SKM-1 (cell line): ENCODE results near the gene LAMC3.

ENCODE experiments used
- DNase-seq: peaks from one replicate; lab custom pipeline; 2025; ENCODE audit not compliant: unreplicated experiment; lab: John Stamatoyannopoulos, UW

The LAMC3 gene

DNA sequence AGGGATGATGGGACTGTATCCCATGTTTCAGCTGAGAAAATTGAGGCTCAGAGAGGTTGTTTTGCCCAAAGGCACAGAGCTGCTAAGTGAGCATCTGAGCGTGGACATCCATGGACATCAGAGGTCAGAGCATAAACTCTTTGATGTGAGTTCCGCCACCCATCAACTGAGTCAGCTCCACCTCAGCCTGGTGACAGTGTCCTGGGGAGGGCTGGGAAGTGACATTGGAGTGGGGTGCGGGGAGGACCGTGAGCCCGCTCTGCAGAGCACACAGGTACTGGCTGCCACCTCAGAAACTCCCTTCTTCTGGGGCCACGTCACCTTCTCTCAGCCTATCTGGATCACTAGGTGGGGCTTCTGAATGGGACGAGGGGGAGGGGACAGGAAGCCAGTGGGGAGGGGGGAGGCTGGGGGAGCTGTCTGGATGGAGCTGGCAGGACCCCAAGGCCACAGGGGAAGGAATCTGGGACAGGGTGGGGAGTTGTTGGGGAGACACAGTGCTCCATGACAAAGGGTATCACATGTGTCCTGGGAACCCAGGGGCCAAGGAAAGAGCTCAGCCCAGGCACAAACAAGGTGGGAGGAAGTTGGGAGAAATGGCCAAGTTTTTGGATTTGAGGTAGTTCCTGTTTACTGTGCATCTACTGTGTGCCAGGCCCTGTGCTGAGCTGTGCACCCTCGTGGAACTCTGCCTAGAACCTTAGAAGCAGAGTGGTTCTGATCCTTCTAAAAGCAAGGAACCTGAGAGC lies 2.5 kb downstream of the LAMC3 start:
- no peak for DNase-seq

DNA sequence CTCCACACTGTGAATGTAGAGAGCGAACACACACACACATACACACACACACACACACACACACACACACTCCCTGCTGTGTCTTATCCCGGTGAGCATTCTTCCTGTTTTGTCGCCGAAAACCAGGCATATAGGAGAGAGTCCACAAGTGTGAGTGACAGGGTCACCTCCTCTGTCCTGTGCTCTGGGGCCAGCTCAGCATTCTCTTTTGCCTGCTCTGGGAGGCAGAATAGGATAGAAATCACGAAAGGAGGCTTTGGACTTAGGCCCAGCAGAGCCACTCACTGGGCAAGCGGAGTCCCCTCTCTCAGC lies 3.0 kb downstream of the LAMC3 start:
- no peak for DNase-seq

DNA sequence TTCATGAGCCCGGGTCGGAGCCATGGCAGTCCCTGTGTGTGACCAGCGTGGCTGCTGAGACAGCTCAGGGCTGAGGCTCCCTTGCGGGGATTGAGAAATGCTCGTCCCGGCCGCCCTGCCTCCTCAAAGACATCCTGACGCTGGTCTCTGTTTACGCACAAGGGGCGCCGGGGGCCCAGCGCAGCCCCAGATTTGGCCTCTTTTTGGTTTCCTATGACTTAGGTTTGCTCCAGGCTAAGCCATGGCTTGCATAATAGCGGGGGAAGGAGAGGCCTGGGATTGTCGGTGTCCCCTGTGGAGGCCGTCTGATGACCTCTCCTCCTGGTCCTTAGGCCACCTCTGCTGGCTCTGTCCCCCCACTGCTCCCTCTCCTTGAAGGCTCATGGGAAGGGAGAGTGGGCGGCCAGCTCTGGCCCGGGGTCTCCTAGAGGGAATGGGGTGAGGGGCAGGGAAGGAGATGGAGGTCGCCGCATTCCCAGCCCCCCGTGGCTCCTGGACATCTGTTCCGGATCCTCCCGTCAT lies 3.5 kb downstream of the LAMC3 start:
- no peak for DNase-seq

GRCh38 chr9:131013015-131013755 lies 4.2 kb downstream of the LAMC3 start:
- no peak for DNase-seq

GRCh38 chr9:131013771-131014676 lies 5.0 kb downstream of the LAMC3 start:
- DNase-seq = no peak

GRCh38 chr9:131015112-131015511 lies 6.1 kb downstream of the LAMC3 start:
- no peak for DNase-seq

GRCh38 chr9:131015876-131016397 lies 7.0 kb downstream of the LAMC3 start:
- no peak for DNase-seq

GRCh38 chr9:131017067-131017466 lies 8.1 kb downstream of the LAMC3 start:
- DNase-seq = no peak

DNA sequence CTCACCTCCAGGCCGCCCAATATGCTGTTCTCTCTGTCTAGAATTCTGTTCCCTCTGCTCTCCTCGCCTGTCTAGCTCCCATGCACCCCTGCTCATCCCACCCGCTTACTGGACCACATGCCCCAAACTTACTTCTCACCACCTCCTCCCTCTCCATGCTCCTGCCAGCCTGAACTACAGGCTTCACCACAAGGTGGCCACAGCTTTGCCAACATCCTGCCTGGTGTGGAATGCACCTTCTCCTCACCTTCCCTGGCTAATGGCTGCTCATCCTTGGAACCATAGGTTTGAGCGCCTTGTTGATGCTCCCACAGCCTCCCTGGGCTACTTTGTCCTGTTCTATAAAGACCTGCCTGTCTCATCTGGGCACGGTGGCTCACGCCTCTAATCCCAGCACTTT lies 9.6 kb downstream of the LAMC3 start:
- DNase-seq = no peak

DNA sequence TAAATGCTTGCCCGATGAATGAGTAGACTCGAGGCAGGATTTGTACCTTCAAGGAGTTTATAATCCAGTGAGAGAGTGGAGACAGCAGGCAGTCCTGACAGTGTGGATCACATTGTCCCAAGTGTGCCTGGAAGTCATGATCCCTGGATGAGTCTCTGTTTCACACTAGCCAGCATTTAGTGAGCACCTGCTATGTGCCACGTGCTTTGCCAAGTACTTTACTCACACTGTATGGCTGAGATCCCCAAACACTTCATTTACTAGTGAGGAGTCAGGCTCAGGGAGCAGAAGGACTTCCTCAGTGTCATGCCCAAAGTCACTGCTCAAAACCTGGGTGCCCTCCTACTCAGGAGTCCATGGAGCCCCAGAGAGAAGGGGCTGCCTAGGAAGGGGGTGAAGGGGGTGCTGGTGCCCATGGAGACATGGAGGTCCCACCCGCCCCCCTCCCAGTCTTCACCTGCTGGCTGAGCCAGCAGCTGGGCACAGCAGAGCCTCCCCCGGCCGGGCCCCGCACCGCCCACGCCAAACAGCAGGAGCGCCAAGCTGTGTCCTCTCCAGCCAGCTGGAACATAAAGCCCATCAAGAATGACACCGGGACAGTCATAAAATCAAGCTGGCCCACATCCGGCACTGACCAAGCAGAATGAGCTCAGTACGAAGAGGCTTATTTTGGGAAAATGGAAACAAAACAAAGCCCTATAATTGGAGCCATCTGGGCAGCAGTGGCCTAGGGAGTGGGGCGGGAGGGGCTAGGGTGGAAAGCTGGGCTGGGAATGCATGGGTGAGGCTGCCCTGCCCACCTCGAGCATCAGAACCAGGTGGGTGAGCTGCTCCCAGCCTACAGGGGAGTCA lies 10.6 kb downstream of the LAMC3 start:
- DNase-seq = no peak

GRCh38 chr9:131020388-131020787 lies 11.4 kb downstream of the LAMC3 start:
- no peak for DNase-seq

- no peak for DNase-seq
These were observed 11.9 kb downstream of the LAMC3 start for GRCh38 chr9:131020862-131021261.

DNA sequence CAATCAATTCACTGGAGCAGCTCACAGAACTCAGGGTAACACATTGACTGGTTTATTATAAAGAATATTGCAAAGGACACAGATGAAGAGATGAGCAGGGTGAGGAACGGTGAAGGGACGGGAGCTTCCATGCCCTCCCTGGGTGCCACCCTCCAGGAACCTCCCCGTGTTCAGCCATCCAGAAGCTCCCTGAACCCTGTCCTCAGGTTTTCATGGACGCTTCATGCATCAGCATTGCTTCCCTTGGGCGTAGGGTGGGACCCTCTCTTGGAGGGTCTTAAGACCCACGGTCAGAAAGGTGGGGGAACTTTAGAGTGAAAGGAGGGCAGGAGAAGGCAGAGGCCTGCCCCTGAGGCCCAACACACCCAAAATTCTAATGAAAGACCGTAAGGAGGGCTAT lies 12.8 kb downstream of the LAMC3 start:
- no peak for DNase-seq

DNA sequence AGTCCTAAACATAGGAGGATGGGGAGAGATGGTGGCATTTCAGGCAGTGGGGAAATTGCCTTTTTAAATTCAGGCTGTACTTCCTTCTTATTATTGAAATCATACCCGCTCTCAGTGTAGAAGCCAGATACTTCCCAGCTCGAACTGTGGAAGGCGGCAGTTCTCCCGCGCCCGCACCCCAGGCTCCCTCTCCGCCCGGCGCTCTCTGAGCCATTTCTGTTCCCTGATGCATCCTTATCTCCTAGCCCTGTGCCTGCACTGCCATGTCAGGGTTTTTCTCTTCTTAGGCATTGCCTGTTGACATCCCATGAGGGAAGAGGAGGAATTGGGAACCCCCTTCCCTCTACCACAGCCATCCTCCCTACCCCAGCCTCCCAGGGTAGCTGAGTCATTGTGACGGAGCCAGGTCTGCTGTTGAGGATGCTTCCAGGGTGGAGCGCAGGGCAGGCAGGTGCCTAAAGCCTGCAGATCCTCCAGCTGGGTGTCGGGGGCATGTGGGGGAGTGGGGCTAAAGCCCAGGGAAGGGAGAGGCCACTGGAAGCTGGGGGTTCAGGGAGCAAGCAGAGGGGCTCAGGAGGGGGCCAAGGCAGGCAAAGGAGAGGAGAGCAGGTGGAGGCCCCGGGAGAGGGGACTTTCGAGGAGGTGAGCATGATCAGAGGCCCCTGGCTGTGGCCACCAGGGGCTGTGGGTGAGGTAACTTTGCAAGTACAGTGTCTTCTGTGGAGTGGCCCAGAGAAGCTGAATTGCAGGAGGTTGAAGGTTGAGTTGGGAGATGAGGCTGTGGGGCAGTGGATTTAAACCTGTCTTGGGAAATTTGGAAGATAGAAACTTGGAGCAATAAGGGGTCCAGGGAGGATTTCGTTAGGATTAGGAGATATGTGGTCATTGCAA lies 16.2 kb downstream of the LAMC3 start:
- DNase-seq = no peak

DNA sequence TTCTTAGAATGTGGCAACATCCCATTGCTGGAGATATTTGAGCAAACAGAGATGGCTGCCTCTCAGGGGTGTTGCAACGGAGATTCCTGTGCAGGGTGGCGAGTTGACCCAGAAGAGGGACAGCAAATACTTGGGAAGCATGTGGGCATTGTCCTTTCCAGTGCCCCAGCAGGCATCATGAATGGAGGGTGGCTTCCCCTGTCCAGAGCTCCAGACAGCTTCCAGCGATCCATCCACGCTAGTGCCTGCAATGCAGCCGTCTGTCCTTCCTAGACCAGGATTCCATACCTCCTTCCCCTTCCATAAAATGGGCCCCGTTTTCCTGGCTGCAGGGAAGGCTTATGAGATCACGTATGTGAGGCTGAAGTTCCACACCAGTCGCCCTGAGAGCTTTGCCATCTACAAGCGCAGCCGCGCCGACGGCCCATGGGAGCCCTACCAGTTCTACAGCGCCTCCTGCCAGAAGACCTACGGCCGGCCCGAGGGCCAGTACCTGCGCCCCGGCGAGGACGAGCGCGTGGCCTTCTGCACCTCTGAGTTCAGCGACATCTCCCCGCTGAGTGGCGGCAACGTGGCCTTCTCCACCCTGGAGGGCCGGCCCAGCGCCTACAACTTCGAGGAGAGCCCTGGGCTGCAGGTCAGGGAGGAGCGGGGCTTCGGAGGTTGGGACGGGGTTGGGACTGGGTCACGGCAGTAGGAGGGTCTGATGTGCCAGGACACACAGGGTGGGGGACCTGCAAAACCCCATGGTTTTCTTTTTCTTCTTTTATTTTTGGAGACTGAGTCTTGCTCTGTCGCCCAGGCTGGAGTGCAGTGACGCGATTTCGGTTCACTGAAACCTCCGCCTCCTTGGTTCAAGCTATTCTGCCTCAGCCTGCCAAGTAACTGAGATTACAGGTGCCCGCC lies 17.2 kb downstream of the LAMC3 start:
- no peak for DNase-seq

DNA sequence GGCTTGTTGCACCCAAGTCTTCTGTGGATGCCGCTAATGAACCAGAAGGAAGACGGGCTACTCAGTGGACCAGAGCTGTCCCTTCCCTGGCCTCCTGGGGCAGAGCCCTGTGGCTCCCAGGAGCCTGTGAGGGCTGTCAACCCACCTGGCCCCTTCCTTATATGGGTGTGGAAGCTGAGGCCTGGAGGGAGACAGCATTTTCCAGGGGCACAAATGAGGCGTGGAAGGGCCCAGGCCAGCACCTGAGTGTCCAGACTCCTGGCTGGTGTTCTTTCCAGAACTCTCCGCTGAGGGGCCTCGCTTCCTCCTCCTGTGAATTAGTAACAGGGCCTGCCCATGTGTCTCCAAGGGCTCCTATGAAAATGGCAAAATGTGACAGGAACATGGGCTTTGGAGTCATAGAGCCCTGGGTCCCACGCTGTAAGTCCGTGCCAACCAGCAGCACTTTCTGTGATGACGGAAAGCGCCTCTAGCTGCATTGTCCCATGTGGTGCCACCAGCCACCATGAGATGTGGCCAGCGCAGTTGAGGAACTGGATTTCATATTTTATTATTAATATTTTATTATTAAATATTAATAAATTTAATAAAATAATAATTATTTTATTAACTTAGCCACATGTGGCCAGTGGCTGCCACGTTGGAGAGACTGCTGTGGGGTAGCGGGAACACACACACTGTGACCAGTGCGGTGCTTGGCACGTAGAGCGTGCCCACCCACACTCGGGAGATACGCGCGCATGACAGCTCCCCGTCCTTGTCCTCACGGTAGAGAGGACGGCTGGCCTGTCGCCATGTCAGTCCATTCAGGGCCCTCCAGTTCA lies 18.3 kb downstream of the LAMC3 start:
- no peak for DNase-seq

GRCh38 chr9:131027872-131028179 lies 18.9 kb downstream of the LAMC3 start:
- DNase-seq = no peak
